Osteoblast (primary cell): ENCODE results near the gene HS2ST1. TPM values are rescaled to one million over a fixed set of nuclear protein-coding genes. Genes with fewer than 3 reads are reported as not detected.

Experiments used
- DNase-seq: peaks from one replicate; pipeline ENCODE4 v3.0.0; 2011; ENCODE audit warnings: low spot score, mixed read lengths; ENCODE audit not compliant: insufficient read length; ENCODE audit errors: missing footprints
- H2AFZ ChIP-seq: 2 replicates; pipeline ENCODE4 v1.6.0; 2011; ENCODE audit warnings: mild to moderate bottlenecking, low read length
- H3K27ac ChIP-seq: 2 replicates; pipeline ENCODE4 v1.5.1; 2011; ENCODE audit warnings: mild to moderate bottlenecking, low read depth, low read length, moderate library complexity
- H3K27me3 ChIP-seq: 2 replicates; pipeline ENCODE4 v1.6.0; 2012; ENCODE audit warnings: mild to moderate bottlenecking, control low read depth, inconsistent platforms, low read length, moderate library complexity; ENCODE audit not compliant: insufficient read depth
- H3K36me3 ChIP-seq: 2 replicates; pipeline ENCODE4 v1.5.1; 2011; ENCODE audit warnings: mild to moderate bottlenecking, low read length, control low read depth, moderate library complexity; ENCODE audit not compliant: insufficient read depth
- H3K4me1 ChIP-seq: 2 replicates; pipeline ENCODE4 v1.5.1; 2011; ENCODE audit warnings: mild to moderate bottlenecking, low read length, control low read depth, moderate library complexity; ENCODE audit not compliant: insufficient read depth
- H3K4me2 ChIP-seq: 2 replicates; pipeline ENCODE4 v1.6.0; 2011; ENCODE audit warnings: mild to moderate bottlenecking, low read length; ENCODE audit not compliant: insufficient read depth
- H3K4me3 ChIP-seq: fragments of 200-600 bp; sonication (generic); 3 replicates; pipeline ENCODE4 v1.5.1; 2012; ENCODE audit warnings: mild to moderate bottlenecking, low read length, inconsistent platforms; ENCODE audit not compliant: insufficient read depth
- H3K79me2 ChIP-seq: 2 replicates; pipeline ENCODE4 v1.6.0; 2012; ENCODE audit warnings: mild to moderate bottlenecking, low read length, control low read depth, inconsistent platforms; ENCODE audit not compliant: insufficient read depth
- H3K9me3 ChIP-seq: 2 replicates; pipeline ENCODE4 v1.5.1; 2011; ENCODE audit warnings: low read depth, low read length, control low read depth
- H4K20me1 ChIP-seq: 2 replicates; pipeline ENCODE4 v1.6.0; 2012; ENCODE audit warnings: mild to moderate bottlenecking, low read length, control low read depth; ENCODE audit not compliant: insufficient read depth
- CTCF ChIP-seq: IDR thresholded peaks from 2 replicates; pipeline ENCODE4 v1.5.1; 2011; ENCODE audit warnings: mild to moderate bottlenecking, low read depth, low read length, moderate library complexity; ENCODE audit errors: extremely low read depth
- total RNA-seq: library from RNA; depleted of rRNA; stranded (reverse); fragments of >200 nt; gene quantifications from 2 replicates; pipeline ENCODE4 v1.2.3, GENCODE V29; 2012

Gene HS2ST1
- total RNA-seq, 1 donor = 20.3 TPM

- Histone ChIP-seq H3K27me3 (no peaks in the 10 kb centered on the region), H3K4me2 (no peak overlapping the region)
Measured at GRCh38 chr1:87030740-87031690, 116.6 kb downstream of the HS2ST1 start.

GRCh38 chr1:87034351-87034750 is 119.9 kb downstream of the HS2ST1 start:
- no peak overlapping the region for H3K4me2 ChIP-seq
- H3K4me3 ChIP-seq = no peak overlapping the region
- no peak overlapping the region for H2AFZ ChIP-seq
- no peak for TF ChIP-seq CTCF
- no peaks in the 10 kb centered on the region for H3K27me3 ChIP-seq
- H3K36me3 ChIP-seq = no peaks in the 10 kb centered on the region
- H3K9me3 ChIP-seq = no peaks in the 10 kb centered on the region
- H3K4me1 ChIP-seq = no peaks in the 10 kb centered on the region
- H3K79me2 ChIP-seq = no peaks in the 10 kb centered on the region
- no peak for DNase-seq
- no peak overlapping the region for H3K27ac ChIP-seq
- peaks cover 4% of the 10 kb centered on the region for H4K20me1 ChIP-seq

More at GRCh38 chr1:87030740-87031690, 116.6 kb downstream of the HS2ST1 start:
- Histone ChIP-seq H2AFZ (no peak overlapping the region), H3K36me3 (no peaks in the 10 kb centered on the region), H3K27ac (no peak overlapping the region), H3K79me2 (no peaks in the 10 kb centered on the region), H3K4me1 (peaks cover 2% of the 10 kb centered on the region), H3K9me3 (no peaks in the 10 kb centered on the region), H3K4me3 (no peak overlapping the region), H4K20me1 (peaks cover 4% of the 10 kb centered on the region)
- no peak for DNase-seq
- TF ChIP-seq CTCF = no peak

- Histone ChIP-seq H3K36me3 (no peaks in the 10 kb centered on the region), H3K79me2 (no peaks in the 10 kb centered on the region), H3K4me3 (no peak overlapping the region), H3K27me3 (no peaks in the 10 kb centered on the region), H3K4me1 (no peaks in the 10 kb centered on the region), H3K4me2 (no peak overlapping the region), H2AFZ (no peak overlapping the region), H3K27ac (no peak overlapping the region), H3K9me3 (no peaks in the 10 kb centered on the region), H4K20me1 (peaks cover 3% of the 10 kb centered on the region)
- TF ChIP-seq CTCF = no peak
- no peak for DNase-seq
Measured at GRCh38 chr1:87039096-87039495, 124.7 kb downstream of the HS2ST1 start.

- Histone ChIP-seq H3K36me3 (no peaks in the 10 kb centered on the region), H4K20me1 (peaks cover 3% of the 10 kb centered on the region), H3K4me1 (peaks cover 2% of the 10 kb centered on the region), H3K27ac (no peak overlapping the region), H3K79me2 (no peaks in the 10 kb centered on the region), H3K4me3 (no peak overlapping the region), H2AFZ (no peak overlapping the region), H3K9me3 (no peaks in the 10 kb centered on the region), H3K4me2 (no peak overlapping the region), H3K27me3 (no peaks in the 10 kb centered on the region)
- DNase-seq = no peak
- no peak for TF ChIP-seq CTCF
Measured at GRCh38 chr1:87042111-87042811, 127.8 kb downstream of the HS2ST1 start.
